Ascending aorta (tissue), 2 donors: ENCODE results near the gene NELFE. TPM values are rescaled to one million over a fixed set of nuclear protein-coding genes. Genes with fewer than 3 reads are reported as not detected.
A peak's percentile ranks its signal among the peaks of the same experiment; 100 is the strongest.

Experiments
- DNase-seq, 2 donors: peaks; one replicate each; pipeline ENCODE4 v3.0.0-alpha.2; 2019; ENCODE audit warnings: low spot score in 2 of 2
- H3K27ac ChIP-seq, 2 donors: fragments of 200-600 bp; sonication (generic); one replicate each; pipeline ENCODE4 v1.5.1; 2016 to 2017; ENCODE audit warnings: mild to moderate bottlenecking in 1 of 2
- H3K27me3 ChIP-seq: fragments of 200-600 bp; sonication (generic); one replicate; pipeline ENCODE4 v1.5.1; 2017
- H3K36me3 ChIP-seq, 2 donors: fragments of 200-600 bp; sonication (generic); one replicate each; pipeline ENCODE4 v1.5.1; 2016
- H3K4me1 ChIP-seq, 2 donors: fragments of 200-600 bp; sonication (generic); one replicate each; pipeline ENCODE4 v1.5.1; 2016 to 2017; ENCODE audit warnings: mild to moderate bottlenecking in 1 of 2
- H3K4me3 ChIP-seq, 2 donors: fragments of 200-600 bp; sonication (generic); one replicate each; pipeline ENCODE4 v1.5.1; 2016 to 2017; ENCODE audit warnings: mild to moderate bottlenecking in 1 of 2
- H3K9me3 ChIP-seq, 2 donors: fragments of 200-600 bp; sonication (generic); one replicate each; pipeline ENCODE4 v1.5.1; 2016
- intact Hi-C: fragments of 100-400 bp; cut with DNase I; formaldehyde crosslinking; loops from one replicate; pipeline ENCODE4 v1.15.1; 2023
- total RNA-seq: library from RNA; depleted of rRNA; stranded (reverse); fragments of >200 nt; gene quantifications from one replicate; pipeline ENCODE4 v1.1.0, GENCODE V29; 2016
- TF ChIP-seq, protein P1 (sequence below), 3 experiments: fragments of 200-600 bp in 2 of 3; fragments of 450-650 bp in 1 of 3; sonication (generic) in 2 of 3; IDR thresholded peaks; one replicate each; pipeline ENCODE4 v1.5.1; 2016 to 2019; ENCODE audit warnings: antibody characterized with exemption in 3 of 3, mild to moderate bottlenecking in 1 of 3, moderate library complexity in 1 of 3

Gene NELFE
- total RNA-seq, 1 donor from 2014 or later, result 208 TPM

DNA sequence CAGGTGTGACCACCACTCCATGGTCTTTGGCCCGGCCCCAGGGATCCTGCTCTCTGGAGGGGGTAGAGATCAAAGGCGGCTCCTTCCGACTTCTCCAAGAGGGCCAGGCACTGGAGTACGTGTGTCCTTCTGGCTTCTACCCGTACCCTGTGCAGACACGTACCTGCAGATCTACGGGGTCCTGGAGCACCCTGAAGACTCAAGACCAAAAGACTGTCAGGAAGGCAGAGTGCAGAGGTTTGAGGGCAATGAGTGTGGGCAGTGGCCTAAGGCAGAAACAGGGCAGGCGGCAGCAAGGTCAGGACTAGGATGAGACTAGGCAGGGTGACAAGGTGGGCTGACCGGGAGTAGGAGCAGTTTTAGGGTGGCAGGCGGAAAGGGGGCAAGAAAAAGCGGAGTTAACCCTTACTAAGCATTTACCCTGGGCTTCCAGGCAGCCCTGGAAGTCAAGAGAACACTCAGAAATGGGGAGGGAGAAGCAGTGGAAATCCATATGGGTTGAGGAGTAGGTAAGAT lies 12.3 kb downstream of the NELFE start:
- intact Hi-C loops, result no loop called here
- Histone ChIP-seq H3K27me3 (no peaks in the 10 kb centered on the region), H3K9me3 (no peaks in the 10 kb centered on the region), H3K4me3 (peak overlapping the region in 1 of 2 donors; percentile 59), H3K27ac (peak overlapping the region; percentile 91 to 93), H3K4me1 (peaks cover 3 to 16% of the 10 kb centered on the region in 2 donors), H3K36me3 (peaks cover 0 to 3% of the 10 kb centered on the region in 2 donors)
- no peak for DNase-seq
- TF ChIP-seq, protein P1, sequence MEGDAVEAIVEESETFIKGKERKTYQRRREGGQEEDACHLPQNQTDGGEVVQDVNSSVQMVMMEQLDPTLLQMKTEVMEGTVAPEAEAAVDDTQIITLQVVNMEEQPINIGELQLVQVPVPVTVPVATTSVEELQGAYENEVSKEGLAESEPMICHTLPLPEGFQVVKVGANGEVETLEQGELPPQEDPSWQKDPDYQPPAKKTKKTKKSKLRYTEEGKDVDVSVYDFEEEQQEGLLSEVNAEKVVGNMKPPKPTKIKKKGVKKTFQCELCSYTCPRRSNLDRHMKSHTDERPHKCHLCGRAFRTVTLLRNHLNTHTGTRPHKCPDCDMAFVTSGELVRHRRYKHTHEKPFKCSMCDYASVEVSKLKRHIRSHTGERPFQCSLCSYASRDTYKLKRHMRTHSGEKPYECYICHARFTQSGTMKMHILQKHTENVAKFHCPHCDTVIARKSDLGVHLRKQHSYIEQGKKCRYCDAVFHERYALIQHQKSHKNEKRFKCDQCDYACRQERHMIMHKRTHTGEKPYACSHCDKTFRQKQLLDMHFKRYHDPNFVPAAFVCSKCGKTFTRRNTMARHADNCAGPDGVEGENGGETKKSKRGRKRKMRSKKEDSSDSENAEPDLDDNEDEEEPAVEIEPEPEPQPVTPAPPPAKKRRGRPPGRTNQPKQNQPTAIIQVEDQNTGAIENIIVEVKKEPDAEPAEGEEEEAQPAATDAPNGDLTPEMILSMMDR (IDR thresholded peaks at IDR 0.05), result no peak

DNA sequence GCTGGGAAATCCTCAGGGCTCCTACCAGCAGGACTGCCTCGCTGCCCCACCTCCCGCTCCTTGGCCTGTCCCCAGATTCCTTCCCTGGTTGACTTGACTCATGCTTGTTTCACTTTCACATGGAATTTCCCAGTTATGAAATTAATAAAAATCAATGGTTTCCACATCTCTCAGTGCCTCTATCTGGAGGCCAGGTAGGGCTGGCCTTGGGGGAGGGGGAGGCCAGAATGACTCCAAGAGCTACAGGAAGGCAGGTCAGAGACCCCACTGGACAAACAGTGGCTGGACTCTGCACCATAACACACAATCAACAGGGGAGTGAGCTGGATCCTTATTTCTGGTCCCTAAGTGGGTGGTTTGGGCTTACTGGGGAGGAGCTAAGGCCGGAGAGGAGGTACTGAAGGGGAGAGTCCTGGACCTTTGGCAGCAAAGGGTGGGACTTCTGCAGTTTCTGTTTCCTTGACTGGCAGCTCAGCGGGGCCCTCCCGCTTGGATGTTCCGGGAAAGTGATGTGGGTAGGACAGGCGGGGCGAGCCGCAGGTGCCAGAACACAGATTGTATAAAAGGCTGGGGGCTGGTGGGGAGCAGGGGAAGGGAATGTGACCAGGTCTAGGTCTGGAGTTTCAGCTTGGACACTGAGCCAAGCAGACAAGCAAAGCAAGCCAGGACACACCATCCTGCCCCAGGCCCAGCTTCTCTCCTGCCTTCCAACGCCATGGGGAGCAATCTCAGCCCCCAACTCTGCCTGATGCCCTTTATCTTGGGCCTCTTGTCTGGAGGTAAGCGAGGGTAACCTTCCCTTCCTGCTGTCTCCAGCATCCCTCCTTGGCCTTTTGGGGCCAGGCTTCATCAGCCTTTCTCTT lies 13.0 kb downstream of the NELFE start, which contains the start of gene CFB:
Gene CFB (plus strand): TSS at position 589 of the 863 bp plus-strand sequence. CDS start 127 bp downstream, at position 716.
- Histone ChIP-seq H3K36me3 (no peaks in the 10 kb centered on the region), H3K27me3 (no peaks in the 10 kb centered on the region), H3K27ac (peak within 1 kb of the TSS; percentile 91 to 93), H3K4me3 (peak within 1 kb of the TSS; percentile 28 to 59), H3K4me1 (peaks cover 3 to 16% of the 10 kb centered on the region in 2 donors), H3K9me3 (no peaks in the 10 kb centered on the region)
- peak; percentile 75 to 94 for DNase-seq
- TF ChIP-seq, protein P1 (IDR thresholded peaks at IDR 0.05), result no peak
- intact Hi-C loops, result loop anchor here (1.0 to 2.0 kb wide), 2 partner anchors 43 to 216 kb away; partner anchors contain the start of genes DDAH2 and ZBTB12

DNA sequence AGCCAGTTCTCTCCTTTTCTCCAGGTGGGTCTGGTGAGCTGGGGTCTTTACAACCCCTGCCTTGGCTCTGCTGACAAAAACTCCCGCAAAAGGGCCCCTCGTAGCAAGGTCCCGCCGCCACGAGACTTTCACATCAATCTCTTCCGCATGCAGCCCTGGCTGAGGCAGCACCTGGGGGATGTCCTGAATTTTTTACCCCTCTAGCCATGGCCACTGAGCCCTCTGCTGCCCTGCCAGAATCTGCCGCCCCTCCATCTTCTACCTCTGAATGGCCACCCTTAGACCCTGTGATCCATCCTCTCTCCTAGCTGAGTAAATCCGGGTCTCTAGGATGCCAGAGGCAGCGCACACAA lies 13.6 kb downstream of the NELFE start:
- H3K4me1 ChIP-seq, result peaks cover 3 to 16% of the 10 kb centered on the region in 2 donors

DNA sequence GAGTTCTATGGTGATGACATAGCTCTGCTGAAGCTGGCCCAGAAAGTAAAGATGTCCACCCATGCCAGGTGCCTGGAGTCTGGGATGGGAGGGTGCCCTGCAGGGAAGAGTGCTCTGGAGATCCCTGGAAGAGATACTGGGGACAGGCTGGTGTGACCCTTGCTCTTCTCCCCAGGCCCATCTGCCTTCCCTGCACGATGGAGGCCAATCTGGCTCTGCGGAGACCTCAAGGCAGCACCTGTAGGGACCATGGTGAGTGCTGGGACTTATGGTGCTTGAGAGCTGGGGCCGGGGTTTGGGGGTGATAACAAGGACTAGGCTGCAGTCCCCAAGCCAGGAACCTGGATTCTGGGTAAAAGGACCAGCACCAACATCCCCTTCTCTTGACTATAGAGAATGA lies 15.0 kb downstream of the NELFE start:
- no peaks in the 10 kb centered on the region for H3K27me3 ChIP-seq
- peaks cover 3 to 16% of the 10 kb centered on the region in 2 donors for H3K4me1 ChIP-seq
- H3K4me3 ChIP-seq, result no peak overlapping the region
- intact Hi-C loops, result loop anchor here (2.0 kb wide), 1 partner anchor 41 kb away; the partner anchor contains the start of gene ZBTB12
- no peaks in the 10 kb centered on the region for H3K36me3 ChIP-seq
- H3K9me3 ChIP-seq, result no peaks in the 10 kb centered on the region
- no peak overlapping the region for H3K27ac ChIP-seq
- TF ChIP-seq, protein P1 (IDR thresholded peaks at IDR 0.05), result no peak
- DNase-seq, result no peak

More for the DNA sequence above, 13.6 kb downstream of the NELFE start:
- H3K9me3 ChIP-seq, result no peaks in the 10 kb centered on the region
- H3K27me3 ChIP-seq, result no peaks in the 10 kb centered on the region
- TF ChIP-seq, protein P1 (IDR thresholded peaks at IDR 0.05), result no peak
- no peak for DNase-seq
- peak overlapping the region; percentile 91 to 93 for H3K27ac ChIP-seq
- no peaks in the 10 kb centered on the region for H3K36me3 ChIP-seq
- intact Hi-C loops, result loop anchor here (1.0 to 2.0 kb wide), 2 partner anchors 42 to 216 kb away; partner anchors contain the start of genes DDAH2 and ZBTB12
- peak overlapping the region; percentile 28 to 59 for H3K4me3 ChIP-seq

DNA sequence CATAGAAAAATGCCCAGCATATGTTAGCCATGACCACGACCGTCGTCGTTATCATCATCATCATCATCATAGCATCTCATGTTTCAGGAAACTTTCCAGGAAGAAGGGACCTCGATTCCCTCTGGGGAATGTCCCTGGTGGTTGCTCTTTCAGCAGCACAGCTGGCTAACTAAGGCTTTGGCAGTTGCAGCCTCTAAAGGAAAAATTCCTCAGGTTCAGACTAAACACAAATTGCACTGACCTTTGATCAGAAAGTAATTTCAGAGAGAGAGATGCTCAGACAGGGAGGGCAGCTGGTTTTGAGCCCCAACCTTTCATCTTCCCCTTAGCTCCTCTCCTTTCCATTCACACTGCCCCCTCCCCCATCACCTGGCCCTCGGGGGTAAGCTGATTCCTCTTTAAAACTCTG lies 18.5 kb downstream of the NELFE start:
- intact Hi-C loops, result no loop called here
- no peaks in the 10 kb centered on the region for H3K9me3 ChIP-seq
- peaks cover 0 to 6% of the 10 kb centered on the region in 2 donors for H3K4me1 ChIP-seq
- no peak overlapping the region for H3K27ac ChIP-seq
- TF ChIP-seq, protein P1 (IDR thresholded peaks at IDR 0.05), result no peak
- H3K27me3 ChIP-seq, result no peaks in the 10 kb centered on the region
- no peak overlapping the region for H3K4me3 ChIP-seq
- no peaks in the 10 kb centered on the region for H3K36me3 ChIP-seq
- DNase-seq, result no peak
